GM12874 (cell line): ENCODE data around the gene SCUBE3.

Experiments used
- CTCF ChIP-seq: IDR thresholded peaks from 2 replicates; pipeline ENCODE4 v1.5.1; 2011; ENCODE audit warnings: low read depth, mild to moderate bottlenecking, control low read depth, low read length, moderate library complexity; ENCODE audit not compliant: insufficient read depth

The SCUBE3 gene

DNA sequence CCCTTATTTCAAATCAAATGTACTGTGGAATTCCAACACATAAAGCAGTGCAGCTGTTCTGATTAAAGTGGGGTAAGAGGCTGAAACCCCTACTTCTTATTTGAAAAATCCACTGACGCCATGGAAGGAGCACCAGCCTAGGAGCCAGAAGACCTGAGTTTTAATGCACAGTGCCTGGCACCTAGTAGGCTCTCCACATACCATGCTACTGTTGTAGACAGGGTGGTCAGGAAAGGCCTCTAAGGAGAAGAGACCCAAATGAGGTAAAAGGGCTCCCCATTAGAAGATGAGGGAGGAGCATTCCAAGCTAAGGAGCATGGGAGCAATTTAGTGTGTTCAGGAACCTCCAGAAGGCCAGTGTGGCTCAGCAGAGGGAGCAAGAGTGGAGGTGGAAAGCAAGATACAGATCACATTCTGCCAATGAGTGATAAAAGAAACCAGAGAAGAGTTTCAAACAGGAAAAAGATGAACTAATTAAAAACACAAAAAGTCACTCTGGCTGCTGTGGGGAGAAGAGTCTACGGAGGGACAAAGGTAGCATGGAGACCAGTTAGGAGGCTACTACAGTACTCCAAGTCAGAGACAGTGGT lies 34.0 kb downstream of the SCUBE3 start:
- TF ChIP-seq CTCF: no peak

GRCh38 chr6:35248300-35248699 lies 34.5 kb downstream of the SCUBE3 start:
- no peak for TF ChIP-seq CTCF

DNA sequence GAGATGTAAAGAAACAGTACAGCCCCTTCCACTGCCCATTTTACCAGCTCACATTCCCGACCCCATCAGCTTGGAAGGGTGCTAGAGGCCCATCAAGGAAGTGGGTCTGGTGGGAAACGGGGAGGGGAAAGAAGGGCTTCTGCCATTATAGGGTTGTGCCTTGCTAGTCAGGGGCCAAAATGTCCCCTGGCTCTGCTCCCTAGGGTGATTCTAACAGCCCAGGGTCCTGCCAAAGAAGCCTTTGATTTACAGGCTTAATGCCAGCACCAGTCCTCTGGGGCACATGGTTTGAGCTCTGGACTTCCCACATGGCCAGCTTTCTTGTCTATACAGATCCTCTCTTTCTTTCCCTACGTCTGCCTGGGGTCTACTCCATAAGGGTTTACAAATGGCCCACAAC lies 35.2 kb downstream of the SCUBE3 start:
- no peak for TF ChIP-seq CTCF

GRCh38 chr6:35251949-35252348 lies 38.2 kb downstream of the SCUBE3 start:
- no peak for TF ChIP-seq CTCF

- no peak for TF ChIP-seq CTCF
These were observed 39.5 kb downstream of the SCUBE3 start for GRCh38 chr6:35253249-35253648.

DNA sequence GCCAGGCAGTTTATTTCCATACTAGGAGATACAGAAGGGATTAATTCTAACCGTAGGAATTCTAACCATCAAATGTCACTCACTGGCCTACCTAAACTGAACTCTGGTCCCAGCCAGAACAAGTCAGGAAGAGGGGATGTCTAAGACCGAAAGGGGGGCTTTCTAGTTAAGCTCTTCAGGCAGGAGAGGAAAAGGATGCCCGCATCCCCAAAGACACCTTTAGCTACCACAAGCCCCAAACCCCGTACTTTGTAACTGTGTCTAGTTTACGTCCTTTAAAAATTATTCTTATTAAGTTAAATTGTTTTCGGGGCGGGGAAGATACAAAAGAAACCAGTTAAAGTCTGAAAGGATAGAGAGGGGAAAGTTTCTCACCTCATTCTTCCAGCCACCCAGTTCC lies 44.6 kb downstream of the SCUBE3 start:
- no peak for TF ChIP-seq CTCF

GRCh38 chr6:35258858-35259193 lies 45.1 kb downstream of the SCUBE3 start:
- no peak for TF ChIP-seq CTCF
